Ectodermal cell (in vitro differentiated cells): Measurements from ENCODE around the gene RNU4-1.
"Not testable (repeated sequence)": the region's sequence is repeated elsewhere in the genome, so short reads cannot be mapped to it uniquely, and the experiment has no call there.

Source experiments
- H3K27ac ChIP-seq: 2 replicates; pipeline ENCODE4 v1.7.0; 2013; ENCODE audit warnings: mild to moderate bottlenecking, low read depth, low read length; ENCODE audit not compliant: insufficient read depth, poor library complexity, severe bottlenecking
- H3K27me3 ChIP-seq: 2 replicates; pipeline ENCODE4 v1.7.0; 2013; ENCODE audit warnings: mild to moderate bottlenecking, low read length; ENCODE audit not compliant: insufficient read depth, control insufficient read depth, poor library complexity, severe bottlenecking
- H3K36me3 ChIP-seq: one replicate; pipeline ENCODE4 v1.7.0; 2013; ENCODE audit warnings: low read length; ENCODE audit not compliant: control insufficient read depth, insufficient read depth
- H3K4me1 ChIP-seq: one replicate; pipeline ENCODE4 v1.7.0; 2013; ENCODE audit warnings: low read length; ENCODE audit not compliant: control insufficient read depth, insufficient read depth
- H3K4me3 ChIP-seq: 2 replicates; pipeline ENCODE4 v1.7.0; 2013; ENCODE audit warnings: low read depth, low read length, control low read depth; ENCODE audit not compliant: insufficient read depth
- H3K9me3 ChIP-seq: 2 replicates; pipeline ENCODE4 v1.7.0; 2013; ENCODE audit warnings: mild to moderate bottlenecking, low read length, moderate library complexity; ENCODE audit not compliant: control insufficient read depth
- WGBS, 2 experiments: methylation state at CpG; one replicate each; pipeline ENCODE4 v1.1.7; 2013; ENCODE audit warnings: missing lambda C conversion rate in 2 of 2; 5-methylcytosine and 5-hydroxymethylcytosine counted together

The RNU4-1 gene

DNA sequence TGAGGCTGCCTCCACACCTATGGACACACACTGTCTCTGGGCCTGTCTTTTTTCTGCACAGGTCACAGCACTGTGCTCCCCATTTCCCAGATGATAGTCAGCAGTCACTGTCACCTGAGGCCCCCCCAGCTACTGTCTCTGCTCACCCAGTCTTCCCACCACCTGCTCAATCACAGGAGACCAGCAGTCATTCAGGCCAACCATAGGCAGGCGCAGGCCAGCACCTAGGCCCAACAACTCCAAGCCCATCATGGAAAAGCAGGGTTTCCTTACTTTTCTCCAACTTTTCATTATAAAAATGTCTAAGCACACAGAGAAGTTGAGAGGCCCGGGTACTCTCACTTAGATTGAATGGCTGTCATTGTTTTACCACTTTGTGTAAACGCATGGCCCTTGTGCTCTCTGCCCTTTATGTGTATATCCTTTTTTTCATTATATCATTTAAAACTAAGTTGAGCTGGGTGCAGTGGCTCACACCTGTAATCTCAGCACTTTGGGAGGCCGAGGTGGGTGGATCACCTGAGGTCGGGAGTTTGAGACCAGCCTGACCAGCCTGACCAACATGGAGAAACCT, 34.6 kb downstream of the RNU4-1 start:
- H3K9me3 ChIP-seq, result no peaks in the 10 kb centered on the region
- peaks cover 7% of the 10 kb centered on the region for H3K4me1 ChIP-seq
- WGBS, 2 experiments, result 87 to 93% methylated on average over 5 of the region's 5 CpGs
- H3K27ac ChIP-seq, result no peak overlapping the region
- no peaks in the 10 kb centered on the region for H3K27me3 ChIP-seq
- no peaks in the 10 kb centered on the region for H3K36me3 ChIP-seq
- H3K4me3 ChIP-seq, result no peak overlapping the region

DNA sequence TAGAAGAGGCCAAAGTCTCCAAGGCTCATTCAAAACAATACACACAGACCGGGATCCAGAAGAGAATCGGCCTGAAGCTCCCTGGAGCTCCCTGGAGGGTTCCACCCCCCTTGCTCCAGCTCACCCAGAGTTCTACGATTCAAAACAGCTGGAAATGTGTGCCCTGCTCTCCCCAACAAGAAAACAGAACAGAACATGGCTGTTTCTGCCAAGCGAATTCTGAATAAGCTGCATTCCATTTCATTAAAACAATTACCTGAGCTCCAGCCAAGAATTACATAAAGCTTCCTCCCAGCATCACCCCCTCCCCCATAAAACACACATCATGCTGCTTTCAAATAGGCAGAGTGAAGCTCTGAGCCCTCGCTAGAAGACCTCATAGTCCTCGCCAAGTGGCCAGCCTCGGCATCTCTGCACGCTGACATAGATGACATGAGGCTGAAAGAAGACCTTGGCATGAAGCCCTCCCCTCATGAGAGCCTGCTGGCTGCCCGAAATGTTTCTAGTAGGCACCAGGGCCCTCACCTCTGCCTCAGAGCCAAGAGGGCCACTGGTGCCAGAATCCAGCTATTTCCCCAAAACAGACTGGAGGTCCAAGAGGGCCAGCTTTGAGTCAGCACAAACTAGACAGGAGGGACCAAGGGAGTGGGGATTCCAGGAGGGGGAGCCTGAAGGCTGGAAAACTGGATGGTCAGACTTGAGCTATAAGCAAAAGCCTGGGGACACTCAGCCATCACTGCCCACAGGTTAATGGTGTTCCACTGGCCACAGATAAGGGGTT, 35.8 kb downstream of the RNU4-1 start:
- Histone ChIP-seq H3K27me3 (no peaks in the 10 kb centered on the region), H3K4me3 (no peak overlapping the region), H3K36me3 (no peaks in the 10 kb centered on the region), H3K9me3 (no peaks in the 10 kb centered on the region), H3K27ac (no peak overlapping the region), H3K4me1 (peaks cover 5% of the 10 kb centered on the region)
- WGBS, 2 experiments, result 66% methylated on average over 9 of the region's 9 CpGs

DNA sequence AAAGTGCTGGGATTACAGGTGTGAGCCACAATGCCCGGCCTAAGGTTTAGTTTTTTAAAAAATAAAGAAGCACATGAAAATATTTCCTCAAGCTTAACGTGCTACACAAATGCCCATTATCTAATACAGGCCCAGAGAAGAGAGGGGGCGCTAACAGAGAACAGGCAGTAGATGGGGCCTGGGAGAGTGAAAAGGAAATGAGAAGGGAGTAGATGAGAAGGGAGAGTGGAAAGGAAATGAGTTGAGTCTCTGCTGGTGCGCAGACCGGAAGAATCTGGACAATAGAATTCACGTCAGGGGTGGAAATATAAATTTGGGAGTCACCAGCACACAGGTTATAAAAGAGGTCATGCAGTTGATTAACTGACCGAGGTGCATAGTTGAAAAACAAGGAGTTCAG, 38.2 kb downstream of the RNU4-1 start:
- Histone ChIP-seq H3K4me3 (no peak overlapping the region), H3K4me1 (no peaks in the 10 kb centered on the region), H3K27me3 (no peaks in the 10 kb centered on the region), H3K36me3 (no peaks in the 10 kb centered on the region), H3K27ac (no peak overlapping the region), H3K9me3 (no peaks in the 10 kb centered on the region)
- 94% methylated on average over 5 to 7 of the region's 7 CpGs for WGBS, 2 experiments

DNA sequence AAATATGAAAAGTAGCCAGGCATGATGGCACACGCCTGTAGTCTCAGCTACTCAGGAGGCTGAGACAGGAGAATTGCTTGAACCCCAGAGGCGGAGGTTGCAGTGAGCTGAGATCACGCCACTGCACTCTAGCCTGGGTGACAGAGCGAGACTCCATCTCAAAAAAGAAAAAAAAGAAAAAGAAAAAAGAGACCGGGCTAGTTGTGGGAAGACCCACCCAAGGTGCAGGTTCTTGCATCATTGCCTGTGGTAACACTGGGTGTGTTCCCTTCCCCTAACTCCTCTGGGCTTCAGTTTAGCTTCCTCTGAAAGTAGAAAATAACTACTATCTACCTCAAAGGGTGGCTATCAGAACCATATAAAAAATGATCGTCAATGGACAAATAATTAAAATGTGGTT, 39.7 kb downstream of the RNU4-1 start:
- H3K4me1 ChIP-seq, H3K27ac ChIP-seq, H3K27me3 ChIP-seq, H3K4me3 ChIP-seq, H3K9me3 ChIP-seq, H3K36me3 ChIP-seq: not testable (repeated sequence)
- WGBS, 2 experiments, result 93 to 94% methylated on average over 5 of the region's 6 CpGs

DNA sequence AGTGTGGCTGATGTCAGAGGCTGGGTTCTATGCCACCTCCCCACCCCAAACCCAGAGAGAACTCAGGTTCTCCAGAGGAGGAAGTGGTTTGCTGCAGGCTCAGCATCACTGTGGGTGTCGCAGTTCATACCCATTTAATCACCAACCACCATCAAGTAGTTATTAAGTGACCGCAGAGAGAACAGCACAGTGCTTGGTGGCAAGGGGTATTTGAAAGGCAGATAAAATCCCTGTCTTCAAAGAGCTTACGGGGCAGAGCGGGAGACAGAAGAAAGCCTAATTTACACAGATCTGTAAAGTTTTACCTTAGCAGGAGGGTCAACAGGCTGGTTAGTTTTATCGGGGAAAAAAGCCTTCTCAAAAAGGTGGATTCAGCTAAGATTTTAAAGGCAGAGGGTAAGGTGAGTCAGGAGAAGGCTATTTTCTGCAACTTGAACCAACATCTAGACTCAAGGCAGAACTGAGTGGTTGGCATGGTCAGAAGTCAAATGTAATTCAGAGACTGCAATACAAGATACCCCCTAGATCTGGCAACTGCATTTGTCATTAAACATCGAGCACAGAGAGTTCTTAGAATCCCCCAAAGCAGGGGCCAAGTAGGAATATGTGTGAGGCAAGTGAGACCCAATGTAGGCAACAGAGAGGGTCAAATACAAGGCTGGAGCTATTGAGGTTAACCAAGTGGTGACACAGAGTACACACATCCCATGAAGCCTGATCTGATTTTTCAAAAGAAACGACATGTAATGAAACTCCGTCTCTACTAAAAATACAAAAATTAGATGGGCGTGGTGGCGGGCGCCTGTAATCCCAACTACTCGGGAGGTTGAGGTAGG, 40.7 kb downstream of the RNU4-1 start:
- 96 to 97% methylated on average over 12 of the region's 12 CpGs for WGBS, 2 experiments
- H3K4me3 ChIP-seq, result no peak overlapping the region
- H3K4me1 ChIP-seq, result no peaks in the 10 kb centered on the region
- no peaks in the 10 kb centered on the region for H3K9me3 ChIP-seq
- H3K36me3 ChIP-seq, result no peaks in the 10 kb centered on the region
- no peak overlapping the region for H3K27ac ChIP-seq
- no peaks in the 10 kb centered on the region for H3K27me3 ChIP-seq

DNA sequence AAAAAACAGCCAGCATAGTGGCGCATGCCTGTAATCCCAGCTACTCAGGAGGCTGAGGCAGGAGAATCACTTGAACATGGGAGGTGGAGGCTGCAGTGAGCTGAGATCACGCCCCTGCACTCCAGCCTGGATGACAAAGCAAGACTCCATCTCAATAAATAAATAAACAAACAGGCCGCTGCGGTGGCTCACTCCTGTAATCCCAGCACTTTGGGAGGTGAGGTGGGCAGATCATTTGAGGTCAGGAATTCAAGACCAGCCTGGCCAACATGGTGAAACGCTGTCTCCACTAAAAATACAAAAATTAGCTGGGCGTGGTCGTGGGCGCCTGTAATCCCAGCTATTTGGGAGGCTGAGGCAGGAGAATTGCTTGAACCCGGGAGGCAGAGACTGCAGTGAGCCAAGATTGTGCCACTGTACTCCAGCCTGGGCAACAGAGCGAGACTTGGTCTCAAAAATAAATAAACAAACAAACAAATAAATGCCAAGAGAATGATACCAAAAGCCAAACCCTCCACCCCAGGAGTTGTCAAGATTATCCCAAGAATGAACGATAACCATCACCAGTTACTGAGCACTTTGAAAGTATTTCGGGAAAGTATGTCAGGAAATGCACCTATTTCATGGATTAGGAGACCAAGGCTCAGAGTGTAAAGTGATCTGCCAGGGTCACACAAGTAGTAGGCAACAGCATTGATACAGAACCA, 41.5 kb downstream of the RNU4-1 start:
- not testable (repeated sequence) for H3K4me1 ChIP-seq, H3K27me3 ChIP-seq, H3K36me3 ChIP-seq, H3K4me3 ChIP-seq, H3K9me3 ChIP-seq, H3K27ac ChIP-seq
- WGBS, 2 experiments, result 92 to 93% methylated on average over 12 of the region's 12 CpGs

DNA sequence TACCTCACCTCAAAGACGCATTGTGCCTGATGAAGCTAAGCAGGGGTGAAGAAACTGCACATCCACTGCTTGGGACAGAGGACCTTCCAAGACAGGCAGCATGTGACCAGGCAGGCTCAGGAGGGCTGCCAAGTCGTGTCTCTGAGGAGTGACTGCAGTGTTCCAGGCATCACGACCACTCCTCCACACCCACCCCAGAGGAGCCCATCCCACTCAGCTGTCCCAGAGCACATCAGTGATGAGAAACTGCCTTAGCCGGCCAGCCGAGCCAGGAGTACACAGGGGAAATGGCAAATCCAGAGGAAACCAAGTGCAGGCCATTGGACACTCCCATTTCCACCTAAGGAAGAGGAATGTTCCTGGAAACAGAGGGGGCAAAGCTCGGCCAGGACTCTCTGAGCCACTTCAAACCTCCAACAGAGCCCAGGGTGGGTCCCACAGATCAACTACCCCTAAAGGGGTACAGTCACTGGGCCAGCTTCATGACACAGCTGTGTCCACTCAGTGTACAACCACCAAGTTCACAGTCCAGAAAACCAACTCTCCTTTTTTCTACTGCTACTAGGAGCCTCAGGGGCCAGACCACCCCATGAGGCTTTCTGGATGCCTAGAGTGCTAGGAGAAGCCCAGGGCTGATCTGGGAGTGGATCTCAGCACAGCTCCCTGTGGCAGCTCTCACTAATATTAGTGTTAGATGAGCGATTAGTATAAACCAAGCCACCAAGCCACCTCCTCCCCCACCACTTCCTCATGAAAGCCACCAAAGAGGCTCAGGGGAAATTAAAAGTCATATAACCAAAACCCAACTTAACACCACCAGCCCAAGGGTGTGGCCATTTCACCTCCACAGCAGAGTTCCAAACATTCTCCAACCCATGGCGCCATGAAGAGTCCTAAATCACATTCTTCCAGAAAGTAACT, 42.9 kb downstream of the RNU4-1 start:
- Histone ChIP-seq H3K36me3 (no peaks in the 10 kb centered on the region), H3K27ac (no peak overlapping the region), H3K27me3 (no peaks in the 10 kb centered on the region), H3K4me3 (no peak overlapping the region), H3K9me3 (no peaks in the 10 kb centered on the region), H3K4me1 (peaks cover 3% of the 10 kb centered on the region)
- WGBS, 2 experiments, result 85 to 88% methylated on average over 8 of the region's 8 CpGs

DNA sequence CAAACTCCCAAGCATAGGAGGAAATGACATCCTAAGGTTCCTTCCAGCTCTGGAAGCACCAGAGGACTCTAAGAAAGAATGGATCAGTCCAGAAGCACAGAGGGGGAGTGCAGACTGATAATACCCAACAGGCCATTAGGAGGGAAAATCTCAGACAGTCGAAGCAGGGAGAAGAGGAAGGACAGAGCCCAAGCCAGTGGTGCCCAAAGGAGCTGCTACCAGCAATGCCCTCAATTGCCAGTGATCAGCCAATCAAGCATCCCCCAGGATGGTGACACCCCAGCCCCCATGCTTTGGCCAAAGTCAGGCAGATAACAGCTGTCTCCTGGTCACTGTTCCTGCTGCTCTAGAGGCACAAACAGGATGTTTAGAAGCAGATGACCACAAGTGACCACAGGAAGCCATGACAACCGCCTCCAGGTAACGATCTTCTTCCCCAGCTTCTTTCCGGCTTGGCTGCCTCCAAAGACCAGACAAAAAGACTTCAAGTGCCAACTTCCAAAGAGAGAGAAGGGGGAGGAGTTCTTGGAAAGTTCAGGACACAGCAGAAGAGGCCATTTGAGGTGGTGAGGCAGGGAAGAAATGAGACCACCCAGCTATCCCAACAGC, 43.7 kb downstream of the RNU4-1 start:
- Histone ChIP-seq H3K27ac (no peak overlapping the region), H3K4me3 (no peak overlapping the region), H3K27me3 (no peaks in the 10 kb centered on the region), H3K36me3 (no peaks in the 10 kb centered on the region), H3K4me1 (peaks cover 7% of the 10 kb centered on the region), H3K9me3 (no peaks in the 10 kb centered on the region)
- WGBS, 2 experiments, result 96 to 98% methylated on average over 4 of the region's 4 CpGs

DNA sequence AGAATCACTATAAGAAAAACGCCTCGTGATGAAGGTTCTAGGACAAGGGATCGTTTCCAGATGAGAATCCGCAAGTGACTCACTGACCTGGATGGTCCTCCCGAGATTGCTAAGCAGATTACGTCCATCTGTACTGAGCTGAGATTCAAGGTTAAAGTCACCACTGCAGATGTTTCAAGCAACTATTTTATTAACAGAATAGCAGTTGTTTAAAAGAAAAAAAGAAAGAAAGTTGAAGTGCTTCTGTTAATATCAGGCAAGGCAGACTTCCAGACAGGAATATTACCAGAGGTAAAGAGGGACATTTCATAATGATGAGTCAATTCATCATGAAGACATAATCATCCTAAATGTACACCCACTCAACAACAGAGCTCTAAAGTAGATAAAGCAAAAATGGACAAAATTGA, 45.4 kb downstream of the RNU4-1 start:
- peaks cover 7% of the 10 kb centered on the region for H3K4me1 ChIP-seq
- H3K36me3 ChIP-seq, result no peaks in the 10 kb centered on the region
- WGBS, 2 experiments, result 94 to 96% methylated on average over 6 of the region's 6 CpGs
- H3K4me3 ChIP-seq, result no peak overlapping the region
- no peaks in the 10 kb centered on the region for H3K9me3 ChIP-seq
- H3K27me3 ChIP-seq, result no peaks in the 10 kb centered on the region
- H3K27ac ChIP-seq, result no peak overlapping the region
